Stimulated activated CD8-positive, alpha-beta memory T cell treated with anti-CD3 and anti-CD28 coated beads, Interleukin-12 subunit alpha, Interleukin-12 subunit beta, amount 100 ng/mL, for 24 hours (primary cell): ENCODE measurements around the gene LOXL1.
A peak's percentile ranks its signal among the peaks of the same experiment; 100 is the strongest.

Experiments used
- DNase-seq: peaks from one replicate; pipeline ENCODE4 v3.0.0-alpha.2; 2020; ENCODE audit errors: extremely low read depth

LOXL1 gene

GRCh38 chr15:73899197-73900094, 26.8 kb upstream of the LOXL1 start:
- DNase-seq, result no peak

GRCh38 chr15:73900095-73900712, 26.1 kb upstream of the LOXL1 start:
- no peak for DNase-seq

- DNase-seq, result no peak
Measured at GRCh38 chr15:73901126-73901810, 25.0 kb upstream of the LOXL1 start.

- DNase-seq, result no peak
Measured at GRCh38 chr15:73902121-73903020, 23.9 kb upstream of the LOXL1 start.

GRCh38 chr15:73904026-73904815, 22.0 kb upstream of the LOXL1 start:
- DNase-seq, result no peak

- DNase-seq, result no peak
Measured at GRCh38 chr15:73905225-73905827, 20.9 kb upstream of the LOXL1 start.

GRCh38 chr15:73906346-73907034, 19.8 kb upstream of the LOXL1 start:
- no peak for DNase-seq

GRCh38 chr15:73907035-73907408, 19.2 kb upstream of the LOXL1 start:
- no peak for DNase-seq

- peak; percentile 49 for DNase-seq
Measured at GRCh38 chr15:73908030-73908821, 18.0 kb upstream of the LOXL1 start.

- DNase-seq, result no peak
Measured at GRCh38 chr15:73908822-73909122, 17.5 kb upstream of the LOXL1 start.

- DNase-seq, result no peak
Measured at GRCh38 chr15:73909651-73910050, 16.6 kb upstream of the LOXL1 start.

GRCh38 chr15:73910522-73911303, 15.5 kb upstream of the LOXL1 start:
- no peak for DNase-seq

GRCh38 chr15:73912030-73912596, 14.1 kb upstream of the LOXL1 start:
- no peak for DNase-seq

- DNase-seq, result no peak
Measured at GRCh38 chr15:73914145-73914544, 12.1 kb upstream of the LOXL1 start.

- DNase-seq, result no peak
Measured at GRCh38 chr15:73915082-73915481, 11.2 kb upstream of the LOXL1 start.

- no peak for DNase-seq
Measured at GRCh38 chr15:73918784-73919183, 7.5 kb upstream of the LOXL1 start.

- DNase-seq, result no peak
Measured at GRCh38 chr15:73919706-73920105, 6.6 kb upstream of the LOXL1 start.
